HT-29 (cell line): ENCODE results near the gene ARHGAP15. TPM values are rescaled to one million over a fixed set of nuclear protein-coding genes. Genes with fewer than 3 reads are reported as not detected.

Experiments
- DNase-seq: peaks from one replicate; pipeline ENCODE4 v3.0.0-alpha.2; 2015; ENCODE audit warnings: low spot score
- total RNA-seq: library from RNA; depleted of rRNA; stranded (reverse); fragments of >200 nt; shearing (Covaris generic); gene quantifications from 2 replicates; pipeline ENCODE4 v1.2.3, GENCODE V29; 2014

Gene ARHGAP15
- total RNA-seq, 1 experiment from 2014 or later = not detected

- DNase-seq = peak; percentile 61
Measured at GRCh38 chr2:143686585-143687164, 557.5 kb downstream of the ARHGAP15 start.

GRCh38 chr2:143688248-143688647 lies 559.0 kb downstream of the ARHGAP15 start:
- no peak for DNase-seq

DNA sequence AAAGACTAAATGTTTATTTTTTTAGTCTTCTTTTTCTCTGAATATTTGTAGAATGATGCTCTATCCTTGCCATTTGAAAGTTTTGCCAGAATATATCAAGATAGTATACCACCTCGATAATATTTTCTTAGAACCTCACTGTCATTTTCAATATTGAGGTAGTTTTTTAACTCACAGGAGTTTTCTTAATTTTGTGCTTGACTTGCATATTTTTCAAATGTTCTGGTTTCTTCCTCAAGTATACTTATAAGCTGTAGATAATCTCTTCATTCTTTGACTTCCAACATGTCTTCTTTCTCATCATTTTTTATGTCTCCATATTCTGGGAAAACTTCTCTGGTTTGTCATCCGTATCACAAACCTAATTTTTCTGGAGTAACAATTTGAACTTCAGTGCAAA lies 559.6 kb downstream of the ARHGAP15 start:
- DNase-seq = no peak

DNA sequence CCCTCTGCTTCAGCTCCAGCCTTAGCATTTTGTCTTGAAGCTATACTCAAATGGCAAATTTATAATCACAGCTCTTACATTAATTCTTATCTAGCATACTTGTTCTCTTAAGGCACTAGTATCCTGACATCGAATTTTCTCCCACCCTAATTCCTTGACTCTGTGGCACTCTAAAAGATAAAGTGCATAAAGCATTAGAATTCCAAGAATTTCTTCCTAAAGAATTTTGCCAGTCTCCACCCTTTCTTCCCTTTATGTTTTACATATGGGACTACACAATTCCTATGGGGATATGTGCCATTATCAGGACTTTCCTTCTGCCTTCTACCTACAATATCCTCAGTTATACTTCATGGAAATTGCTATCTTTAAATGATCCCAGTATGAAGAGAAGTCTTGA lies 560.3 kb downstream of the ARHGAP15 start:
- no peak for DNase-seq

DNA sequence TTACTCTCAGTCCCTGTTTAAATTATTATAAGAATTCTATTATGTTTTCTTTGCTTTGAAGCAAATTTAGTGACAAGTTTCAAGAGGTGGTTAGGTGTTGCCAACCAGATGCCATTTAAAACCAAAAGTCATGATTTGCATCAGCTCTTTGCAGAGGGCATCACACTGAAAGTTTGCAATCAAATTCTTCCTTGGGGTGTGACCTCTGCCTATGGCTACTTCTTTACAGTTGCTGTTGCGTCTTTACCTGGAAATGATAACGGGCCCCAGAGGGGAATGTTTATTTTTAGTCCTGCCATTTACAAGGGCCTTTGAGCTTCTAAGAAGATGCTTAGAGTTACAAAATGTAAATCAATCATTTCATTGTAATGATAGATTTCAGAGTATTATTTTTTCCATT lies 561.0 kb downstream of the ARHGAP15 start:
- DNase-seq = no peak

- no peak for DNase-seq
Measured at GRCh38 chr2:143691121-143691520, 561.9 kb downstream of the ARHGAP15 start.

DNA sequence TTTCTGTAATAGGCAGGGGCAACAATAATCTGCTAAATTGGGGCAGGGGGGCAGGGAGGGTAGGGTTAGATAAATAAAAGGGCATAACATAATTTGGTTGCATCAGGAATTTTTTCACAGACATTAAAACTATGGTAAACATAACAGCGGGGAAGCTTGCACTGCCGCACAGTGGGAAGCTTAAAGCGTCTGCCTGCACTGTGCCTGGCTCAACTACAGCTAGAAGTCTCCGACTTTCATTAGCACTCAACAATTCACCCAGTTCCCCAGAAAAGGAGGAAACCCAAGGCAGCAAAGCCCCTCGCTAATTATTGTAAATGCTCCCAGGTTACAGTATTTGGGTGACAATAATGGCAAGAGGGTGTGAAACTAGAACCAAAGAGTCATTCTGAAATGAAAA lies 562.9 kb downstream of the ARHGAP15 start:
- no peak for DNase-seq

GRCh38 chr2:143692967-143693366 lies 563.7 kb downstream of the ARHGAP15 start:
- no peak for DNase-seq

- DNase-seq = no peak
Measured at GRCh38 chr2:143694335-143694734, 565.1 kb downstream of the ARHGAP15 start.

DNA sequence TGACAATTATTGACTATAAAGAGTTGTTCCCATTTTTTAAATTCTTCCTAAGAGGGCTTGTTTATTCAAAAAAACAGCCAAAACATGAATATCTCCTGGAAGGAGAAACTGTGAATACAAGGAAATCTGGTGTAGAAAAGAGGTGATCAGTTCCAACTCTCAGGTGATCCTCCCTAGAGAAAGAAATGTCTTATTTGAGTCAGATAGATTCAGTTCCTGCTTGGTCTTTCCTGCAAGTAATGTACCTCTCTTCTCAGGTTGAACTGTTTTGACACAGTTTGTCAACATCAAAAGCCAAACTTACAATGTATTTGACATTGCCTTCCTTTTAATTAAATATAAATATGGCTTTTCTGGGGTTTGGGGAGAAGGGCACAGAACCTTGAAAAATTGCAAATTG lies 567.4 kb downstream of the ARHGAP15 start:
- DNase-seq = no peak

GRCh38 chr2:143697744-143698143 lies 568.5 kb downstream of the ARHGAP15 start:
- DNase-seq = no peak

GRCh38 chr2:143698352-143698751 lies 569.1 kb downstream of the ARHGAP15 start:
- no peak for DNase-seq

GRCh38 chr2:143698888-143699570 lies 569.8 kb downstream of the ARHGAP15 start:
- no peak for DNase-seq

DNA sequence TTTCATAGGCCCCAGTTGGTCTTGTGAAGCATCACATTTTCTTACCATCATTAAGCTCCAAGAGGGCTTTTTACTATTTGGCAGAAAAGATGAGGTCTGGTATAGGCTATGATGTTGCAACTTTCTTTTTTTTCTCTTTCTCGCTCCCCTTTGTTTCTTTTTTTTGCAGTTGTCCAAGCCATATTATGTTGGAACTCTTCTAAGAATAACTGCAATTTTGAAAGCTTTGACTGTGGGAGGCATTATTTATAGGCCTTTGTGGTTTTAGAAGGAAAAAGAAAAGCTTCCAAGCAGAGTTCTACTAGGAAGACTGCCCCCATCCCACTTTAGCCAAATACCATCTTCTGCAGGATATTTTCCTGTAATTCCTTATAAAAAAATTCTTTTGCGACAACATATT lies 571.6 kb downstream of the ARHGAP15 start:
- no peak for DNase-seq

DNA sequence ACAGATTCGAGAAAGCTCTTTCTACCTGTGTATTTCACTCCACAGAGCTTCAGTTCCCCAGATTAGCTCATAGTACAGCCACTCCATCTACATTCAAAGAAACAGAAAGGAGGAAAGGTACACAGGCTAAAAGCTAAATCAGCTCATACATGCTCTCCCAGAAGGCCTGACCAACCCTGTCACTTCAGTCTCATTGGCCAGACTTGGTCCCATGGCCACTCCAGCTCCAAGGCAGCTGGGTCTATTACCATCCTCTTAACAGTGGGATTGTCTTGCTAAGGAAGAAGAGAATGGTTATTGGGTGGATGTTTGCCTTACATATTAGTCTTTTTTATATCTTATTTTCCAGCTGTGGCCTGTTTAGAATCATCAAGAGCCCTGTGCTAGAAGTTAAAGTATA lies 572.6 kb downstream of the ARHGAP15 start:
- DNase-seq = no peak

DNA sequence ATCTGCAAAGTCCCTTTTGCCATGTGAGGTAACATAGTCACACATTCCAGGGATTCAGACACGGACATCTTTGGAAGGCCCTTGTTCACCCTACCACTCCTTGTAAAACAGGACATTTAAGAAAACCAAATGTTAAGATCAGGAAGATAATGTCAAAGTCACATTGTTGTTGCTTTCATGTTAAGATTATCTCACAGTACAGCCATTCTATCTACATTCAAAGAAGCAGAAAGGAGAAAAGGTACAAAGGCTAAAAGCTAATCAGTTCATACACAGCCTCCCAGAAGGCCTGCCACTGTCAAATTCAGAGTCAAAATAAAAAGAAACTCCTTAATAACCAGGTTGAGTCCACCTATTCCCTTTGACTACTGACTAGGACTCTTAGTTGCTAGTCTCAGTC lies 573.7 kb downstream of the ARHGAP15 start:
- no peak for DNase-seq

DNA sequence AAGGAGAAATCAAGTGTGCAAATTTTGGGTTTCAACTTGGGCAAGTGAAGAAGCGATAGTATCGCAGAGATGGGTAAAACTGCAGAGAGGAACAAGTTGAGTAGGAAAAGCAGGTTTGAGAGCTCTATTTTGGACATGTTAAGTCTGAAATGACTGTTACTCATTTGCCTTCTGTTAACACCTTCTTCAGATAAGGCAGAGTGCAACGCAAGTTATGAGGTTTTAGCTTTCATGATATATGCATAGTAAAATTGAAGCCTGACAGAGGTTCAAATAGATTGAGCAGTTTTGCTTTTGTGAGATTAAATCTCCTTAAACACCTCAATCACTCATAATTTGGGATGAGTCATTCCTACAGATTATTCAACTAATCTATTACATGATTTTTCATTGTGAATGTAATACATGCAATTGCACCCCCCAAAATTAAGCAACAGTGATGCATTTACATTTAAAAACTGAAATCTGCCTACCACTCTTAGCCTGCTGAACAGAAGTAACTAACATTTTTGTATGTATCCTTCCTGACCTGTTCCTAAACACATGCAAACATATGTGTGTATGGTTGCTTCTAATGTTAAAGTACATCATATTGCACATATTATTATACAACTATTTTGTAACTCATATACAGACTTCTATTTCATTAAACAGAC lies 575.4 kb downstream of the ARHGAP15 start:
- DNase-seq = no peak

DNA sequence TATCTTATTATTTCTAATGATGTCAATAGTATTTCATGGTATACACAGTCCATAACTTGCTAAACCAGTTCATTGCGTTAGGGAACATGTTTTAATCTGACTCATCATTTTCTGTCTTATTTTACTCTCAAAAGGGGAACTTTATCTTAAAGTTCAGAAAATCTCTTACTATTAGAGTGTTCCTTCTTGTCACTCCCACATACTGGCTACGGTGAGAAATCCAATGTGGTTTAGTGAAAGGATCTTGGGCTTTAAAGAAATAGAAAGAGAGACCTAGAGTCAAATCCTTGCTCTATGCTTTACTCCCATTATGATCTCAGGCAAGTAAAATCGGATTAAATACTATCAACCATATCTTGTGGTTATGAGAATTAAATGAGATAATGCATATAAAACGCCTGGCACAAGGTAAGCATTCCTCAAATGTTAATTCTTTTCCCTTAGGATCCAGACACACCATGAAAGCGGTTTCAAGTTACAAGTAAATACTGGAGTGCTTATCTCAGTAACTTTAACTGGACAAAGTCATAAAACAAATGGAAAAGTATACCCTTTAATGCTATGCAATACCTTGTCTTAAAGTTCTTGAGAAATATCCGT lies 576.0 kb downstream of the ARHGAP15 start:
- DNase-seq = no peak

GRCh38 chr2:143706354-143706753 lies 577.1 kb downstream of the ARHGAP15 start:
- DNase-seq = no peak

GRCh38 chr2:143708682-143709081 lies 579.5 kb downstream of the ARHGAP15 start:
- DNase-seq = no peak

DNA sequence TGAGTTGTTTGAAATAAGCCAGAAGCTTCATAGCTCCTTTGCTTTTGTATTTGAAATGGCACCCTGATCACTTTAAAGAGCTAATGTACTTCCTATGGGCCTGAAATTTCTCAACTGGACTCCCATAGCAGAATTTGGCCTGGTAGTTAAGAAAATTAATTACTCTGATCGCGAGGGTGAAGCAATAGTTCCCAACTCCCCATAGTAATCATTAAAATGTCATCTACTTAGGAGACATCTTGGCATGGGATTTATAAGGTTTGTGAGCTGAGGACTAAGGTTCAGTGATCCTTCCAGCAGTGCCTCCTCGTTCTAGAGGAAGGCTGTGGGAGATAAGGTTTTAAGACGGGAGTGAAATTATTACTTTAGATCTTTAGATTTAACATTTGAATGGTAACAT lies 581.0 kb downstream of the ARHGAP15 start:
- no peak for DNase-seq

GRCh38 chr2:143710879-143711278 lies 581.7 kb downstream of the ARHGAP15 start:
- DNase-seq = no peak

DNA sequence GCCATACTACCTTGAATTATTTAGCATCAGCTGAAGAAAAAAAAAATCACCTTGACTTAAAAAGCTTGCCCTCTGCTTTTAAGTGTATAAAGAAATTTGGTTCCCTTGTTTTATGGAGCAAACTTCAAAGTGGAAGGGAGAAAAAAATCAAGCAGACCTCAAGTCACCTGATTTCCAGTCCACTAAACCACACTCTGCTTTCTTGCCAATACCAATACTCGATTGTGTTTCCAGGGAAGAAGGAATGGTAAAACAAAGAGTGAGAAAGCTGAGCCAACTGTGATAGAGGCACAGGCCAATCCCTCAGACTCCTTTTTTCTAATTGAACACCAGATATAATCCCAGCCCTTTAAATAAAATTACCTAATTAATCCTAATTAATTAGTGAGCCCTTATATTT lies 587.3 kb downstream of the ARHGAP15 start:
- no peak for DNase-seq
